Right forelimb (tissue), 1 donor: ENCODE results near the gene MICU1.

Experiments used
- DNase-seq: peaks from one replicate; pipeline ENCODE4 v3.0.0-alpha.2; 2018

The MICU1 gene

DNA sequence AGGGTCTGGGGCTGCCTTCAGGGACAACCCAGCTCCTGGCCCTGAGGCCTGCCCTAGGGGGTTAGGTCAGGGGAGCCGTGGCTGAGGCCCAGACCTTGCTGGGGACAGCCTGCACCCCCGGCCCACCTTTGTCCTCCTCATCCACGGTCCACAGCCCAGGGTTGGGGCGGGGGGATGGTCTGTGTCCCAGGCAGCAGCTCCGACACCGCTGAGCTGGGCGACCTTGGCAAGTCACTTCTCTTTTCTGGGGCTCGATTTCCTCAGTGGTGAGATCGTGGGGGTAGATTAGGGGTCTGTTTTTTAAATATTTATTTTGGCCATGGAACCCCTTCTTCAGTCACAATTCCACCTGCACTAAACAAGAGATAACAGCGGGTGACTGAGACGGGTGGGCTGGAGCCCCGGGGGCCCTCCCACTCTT lies 302.1 kb downstream of the MICU1 start:
- no peak for DNase-seq

DNA sequence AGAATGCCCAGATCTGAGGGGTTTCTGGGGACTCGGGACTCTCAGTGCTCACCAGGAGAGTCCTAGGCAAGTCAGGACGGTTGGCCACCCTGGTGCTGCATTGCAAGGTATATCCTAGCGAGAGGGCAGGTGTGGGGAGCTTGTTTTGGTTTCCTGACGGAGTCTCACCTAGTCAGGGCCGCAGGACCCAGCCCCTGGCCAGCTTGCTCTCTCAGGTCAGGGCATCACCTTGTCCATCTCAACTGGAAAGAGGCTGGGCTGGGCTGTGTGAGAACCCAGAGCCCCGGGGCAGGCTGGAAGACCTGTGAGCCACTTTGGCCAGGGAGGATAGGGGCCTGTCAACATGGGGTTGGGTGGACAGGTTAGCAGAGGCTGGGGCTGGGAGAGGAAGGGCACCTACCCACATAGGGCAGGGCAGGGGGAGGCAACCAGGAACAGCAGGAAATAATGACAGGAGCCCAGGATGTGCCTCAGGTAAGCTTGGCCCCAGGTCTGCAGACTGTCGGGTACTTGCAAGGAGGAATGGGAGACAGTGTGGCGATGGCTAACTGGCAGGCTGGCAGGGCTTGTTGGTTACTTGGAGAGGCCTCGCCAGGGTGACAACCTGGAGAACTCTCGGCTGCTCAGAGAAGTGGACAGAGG lies 302.6 kb downstream of the MICU1 start:
- no peak for DNase-seq

- no peak for DNase-seq
These were observed 303.4 kb downstream of the MICU1 start for GRCh38 chr10:72322280-72323058.

DNA sequence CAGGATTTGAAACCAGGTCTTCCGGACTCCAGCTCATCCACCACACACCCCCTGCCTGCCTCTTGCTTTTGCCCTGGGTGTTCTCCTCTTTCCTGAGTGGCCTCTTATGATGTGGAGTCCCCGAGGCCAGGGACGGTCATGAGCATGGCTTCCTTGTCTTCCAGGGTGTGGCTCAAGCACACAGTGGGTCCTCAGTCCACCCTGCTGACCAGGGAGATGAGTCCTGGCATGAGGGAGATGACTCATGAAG lies 303.9 kb downstream of the MICU1 start:
- DNase-seq, result no peak

GRCh38 chr10:72321248-72322029 lies 304.4 kb downstream of the MICU1 start:
- no peak for DNase-seq

- no peak for DNase-seq
These were observed 305.1 kb downstream of the MICU1 start for GRCh38 chr10:72320676-72321247.

DNA sequence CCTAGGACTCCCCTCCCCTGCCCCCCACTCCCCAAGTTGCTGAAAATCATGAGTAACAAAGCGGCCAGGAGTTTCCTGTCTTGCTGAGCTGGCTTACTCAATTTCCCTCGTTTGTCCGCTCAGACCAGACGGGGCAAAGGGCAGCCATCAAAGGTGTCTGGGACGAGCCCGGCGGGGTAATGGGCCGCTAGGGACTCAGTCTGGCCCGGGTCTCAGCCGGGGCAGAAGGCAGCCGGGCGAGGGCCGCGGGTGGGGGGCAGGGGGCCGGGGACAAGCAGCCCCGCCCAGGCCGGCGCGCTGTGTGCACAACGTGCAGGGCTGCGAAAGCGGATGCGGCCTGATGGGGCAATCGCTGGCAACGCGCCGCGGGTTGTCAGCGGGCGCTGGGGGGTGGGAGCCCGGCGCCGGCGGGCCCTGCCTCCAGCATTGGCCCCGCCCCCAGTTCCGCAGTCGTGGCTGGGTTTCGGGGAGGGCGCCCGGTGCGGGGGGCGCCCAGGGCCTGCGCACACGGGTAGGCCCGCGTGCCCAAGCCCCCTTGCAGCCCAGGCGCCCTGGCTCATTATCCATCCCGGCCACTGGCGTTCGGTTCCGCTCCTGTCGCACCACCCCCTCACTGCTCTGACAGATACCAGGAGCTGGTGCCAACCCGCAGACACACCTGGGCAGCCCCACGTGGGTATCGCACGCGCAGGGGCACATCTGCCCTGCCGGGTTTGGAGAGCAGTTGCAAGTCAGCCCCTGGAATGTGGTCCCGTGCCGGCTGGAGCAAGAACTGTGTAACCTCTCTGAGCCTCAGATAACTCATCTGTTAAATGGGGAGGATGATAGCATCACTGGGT lies 306.2 kb downstream of the MICU1 start:
- peak; percentile 91 for DNase-seq

GRCh38 chr10:72318418-72319262 lies 307.2 kb downstream of the MICU1 start:
- DNase-seq, result no peak
